Stomach (tissue), 4 donors: ENCODE results near the gene RHBG.

Source experiments
- CTCF ChIP-seq, 7 experiments: fragments of 450-650 bp in 4 of 7; fragments of 200-600 bp in 3 of 7; sonication (generic) in 3 of 7; IDR thresholded peaks; one replicate each; pipeline ENCODE4 v1.5.1; 2016 to 2019; ENCODE audit warnings: antibody characterized with exemption in 7 of 7, control low read depth in 2 of 7, mild to moderate bottlenecking in 1 of 7
- POLR2A ChIP-seq, 4 donors: fragments of 450-650 bp; IDR thresholded peaks; one replicate each; pipeline ENCODE4 v1.6.1; 2016; ENCODE audit warnings: antibody characterized with exemption in 4 of 4, control low read depth in 2 of 4, mild to moderate bottlenecking in 1 of 4, moderate library complexity in 1 of 4
- POLR2AphosphoS5 ChIP-seq, 3 donors: sonication (generic); formaldehyde crosslinking; IDR thresholded peaks; one replicate each; pipeline ENCODE4 v1.6.1; 2016; ENCODE audit warnings: antibody characterized with exemption in 3 of 3

- TF ChIP-seq CTCF (IDR thresholded peaks at IDR 0.05): no peak
- TF ChIP-seq POLR2A (IDR thresholded peaks at IDR 0.05): no peak
- TF ChIP-seq POLR2AphosphoS5 (IDR thresholded peaks at IDR 0.05): no peak
These were observed 19.4 kb downstream of the RHBG start for GRCh38 chr1:156388174-156389137.
